WTC11 (cell line): ENCODE data around the gene ARHGEF1. TPM values are rescaled to one million over a fixed set of nuclear protein-coding genes. Genes with fewer than 3 reads are reported as not detected.

ENCODE experiments used
- ATAC-seq: fragments of 200-7000 bp; cut with Tn5 transposase; 2 replicates; pipeline ENCODE4 v1.10.0; 2021; ENCODE audit warnings: mild to moderate bottlenecking, moderate library complexity
- CTCF ChIA-PET: fragments of 300-600 bp; sonication (Branson Sonifier 250); formaldehyde crosslinking; loops from one replicate; lab custom pipeline; 2021; ENCODE audit warnings: antibody characterized with exemption; lab: Charles Lee
- POLR2A ChIA-PET: fragments of 350-600 bp; sonication (Branson Sonifier 250); formaldehyde crosslinking; loops from one replicate; lab custom pipeline; 2021; ENCODE audit warnings: antibody characterized with exemption; lab: Charles Lee
- DNase-seq: peaks from one replicate; pipeline ENCODE4 v3.0.0; 2021; ENCODE audit warnings: low spot score
- H3K27ac Mint-ChIP-seq: 2 replicates; pipeline ENCODE4 v1.8.0; 2021; ENCODE audit warnings: mixed read lengths
- H3K27me3 Mint-ChIP-seq: 2 replicates; pipeline ENCODE4 v1.8.0; 2021; ENCODE audit warnings: low read depth, mild to moderate bottlenecking, moderate library complexity, mixed read lengths
- H3K36me3 Mint-ChIP-seq: 2 replicates; pipeline ENCODE4 v1.8.0; 2021; ENCODE audit warnings: mixed read lengths
- H3K4me1 Mint-ChIP-seq: 2 replicates; pipeline ENCODE4 v1.8.0; 2022; ENCODE audit warnings: mixed read lengths
- H3K4me3 Mint-ChIP-seq: 2 replicates; pipeline ENCODE4 v1.8.0; 2021; ENCODE audit warnings: mild to moderate bottlenecking, moderate library complexity, mixed read lengths
- H3K9me3 Mint-ChIP-seq: 2 replicates; pipeline ENCODE4 v1.8.0; 2021; ENCODE audit warnings: mixed read lengths
- E2F1 ChIP-seq: sonication (generic); formaldehyde crosslinking; IDR thresholded peaks from 2 replicates; pipeline ENCODE4 v1.8.0; 2022; ENCODE audit warnings: mild to moderate bottlenecking, missing genetic modification reagents
- FOXK1 ChIP-seq: sonication (generic); formaldehyde crosslinking; IDR thresholded peaks from 2 replicates; pipeline ENCODE4 v1.8.0; 2022; ENCODE audit warnings: mild to moderate bottlenecking, moderate library complexity, missing genetic modification reagents
- HMGXB4 ChIP-seq: sonication (generic); formaldehyde crosslinking; IDR thresholded peaks from 2 replicates; pipeline ENCODE4 v1.8.1; 2023; ENCODE audit warnings: mild to moderate bottlenecking, moderate library complexity, missing genetic modification reagents
- MXD4 ChIP-seq: fragments of 250-450 bp; sonication (Bioruptor Pico); IDR thresholded peaks from 2 replicates; pipeline ENCODE4 v1.8.0; 2021; ENCODE audit warnings: mild to moderate bottlenecking, moderate library complexity, borderline replicate concordance
- OVOL2 ChIP-seq: fragments of 250-450 bp; sonication (Bioruptor Pico); IDR thresholded peaks from 2 replicates; pipeline ENCODE4 v1.9.0; 2021; ENCODE audit warnings: mild to moderate bottlenecking, borderline replicate concordance
- RELA ChIP-seq: sonication (generic); formaldehyde crosslinking; IDR thresholded peaks from 2 replicates; pipeline ENCODE4 v1.8.1; 2022; ENCODE audit warnings: missing genetic modification reagents, mild to moderate bottlenecking, borderline replicate concordance
- SMAD3 ChIP-seq: sonication (generic); formaldehyde crosslinking; IDR thresholded peaks from 2 replicates; pipeline ENCODE4 v1.8.0; 2022; ENCODE audit warnings: missing genetic modification reagents, mild to moderate bottlenecking, borderline replicate concordance
- SOX15 ChIP-seq: fragments of 250-450 bp; sonication (Bioruptor Pico); IDR thresholded peaks from 2 replicates; pipeline ENCODE4 v1.9.0; 2021; ENCODE audit warnings: mild to moderate bottlenecking
- TCF7 ChIP-seq: sonication (generic); formaldehyde crosslinking; IDR thresholded peaks from 2 replicates; pipeline ENCODE4 v1.8.0; 2022; ENCODE audit warnings: mild to moderate bottlenecking, low read depth, missing genetic modification reagents, moderate library complexity
- TEAD4 ChIP-seq: sonication (generic); formaldehyde crosslinking; IDR thresholded peaks from 2 replicates; pipeline ENCODE4 v1.8.0; 2022; ENCODE audit warnings: mild to moderate bottlenecking, missing genetic modification reagents
- ZBTB21 ChIP-seq: sonication (generic); formaldehyde crosslinking; IDR thresholded peaks from 2 replicates; pipeline ENCODE4 v1.8.1; 2023; ENCODE audit warnings: mild to moderate bottlenecking, missing genetic modification reagents, borderline replicate concordance
- ZBTB43 ChIP-seq: sonication (generic); formaldehyde crosslinking; IDR thresholded peaks from 2 replicates; pipeline ENCODE4 v1.8.1; 2023; ENCODE audit warnings: mild to moderate bottlenecking, missing genetic modification reagents
- ZNF232 ChIP-seq: sonication (generic); formaldehyde crosslinking; IDR thresholded peaks from 2 replicates; pipeline ENCODE4 v1.8.0; 2022; ENCODE audit warnings: mild to moderate bottlenecking, missing genetic modification reagents
- ZNF396 ChIP-seq: fragments of 250-450 bp; sonication (Bioruptor Pico); IDR thresholded peaks from 2 replicates; pipeline ENCODE4 v1.8.0; 2021; ENCODE audit warnings: mild to moderate bottlenecking, moderate library complexity, borderline replicate concordance
- total RNA-seq: library from RNA; stranded (reverse); gene quantifications from 3 replicates; pipeline ENCODE4 v1.2.3, GENCODE V29; 2021
- TF ChIP-seq, protein P1 (sequence below): sonication (generic); formaldehyde crosslinking; IDR thresholded peaks from 2 replicates; pipeline ENCODE4 v1.8.0; 2023; ENCODE audit warnings: missing genetic modification reagents
- TF ChIP-seq, protein P2 (sequence below): sonication (generic); formaldehyde crosslinking; IDR thresholded peaks from 2 replicates; pipeline ENCODE4 v1.8.0; 2022; ENCODE audit warnings: mild to moderate bottlenecking, missing genetic modification reagents
- TF ChIP-seq, protein P3 (sequence below): fragments of 200-600 bp; IDR thresholded peaks from 2 replicates; pipeline ENCODE4 v1.8.0; 2022; ENCODE audit warnings: antibody characterized with exemption
- TF ChIP-seq, protein P4 (sequence below): sonication (generic); formaldehyde crosslinking; IDR thresholded peaks from 2 replicates; pipeline ENCODE4 v1.8.0; 2023; ENCODE audit warnings: missing genetic modification reagents, mild to moderate bottlenecking, borderline replicate concordance
- TF ChIP-seq, protein P5 (sequence below): sonication (generic); formaldehyde crosslinking; IDR thresholded peaks from 2 replicates; pipeline ENCODE4 v1.8.1; 2023; ENCODE audit warnings: mild to moderate bottlenecking, missing genetic modification reagents

The ARHGEF1 gene
- total RNA-seq, 1 experiment from 2014 or later, result 102 TPM

- Mint-ChIP-seq H3K36me3 (no peaks in the 10 kb centered on the region), H3K9me3 (no peaks in the 10 kb centered on the region), H3K4me3 (no peak overlapping the region), H3K27ac (no peak overlapping the region), H3K27me3 (peaks cover 79% of the 10 kb centered on the region), H3K4me1 (peaks cover 24% of the 10 kb centered on the region)
- DNase-seq, result no peak
- TF ChIP-seq ZNF232 (CRISPR knock-in tag), result no peak
- TF ChIP-seq, protein P1, sequence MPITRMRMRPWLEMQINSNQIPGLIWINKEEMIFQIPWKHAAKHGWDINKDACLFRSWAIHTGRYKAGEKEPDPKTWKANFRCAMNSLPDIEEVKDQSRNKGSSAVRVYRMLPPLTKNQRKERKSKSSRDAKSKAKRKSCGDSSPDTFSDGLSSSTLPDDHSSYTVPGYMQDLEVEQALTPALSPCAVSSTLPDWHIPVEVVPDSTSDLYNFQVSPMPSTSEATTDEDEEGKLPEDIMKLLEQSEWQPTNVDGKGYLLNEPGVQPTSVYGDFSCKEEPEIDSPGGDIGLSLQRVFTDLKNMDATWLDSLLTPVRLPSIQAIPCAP (CRISPR knock-in tag), result no peak
- TF ChIP-seq TCF7, result no peak
- no peak for TF ChIP-seq HMGXB4 (CRISPR knock-in tag)
- TF ChIP-seq MXD4 (CRISPR knock-in tag), result no peak
- TF ChIP-seq ZBTB21, result no peak
- TF ChIP-seq ZNF396 (CRISPR knock-in tag), result no peak
- no peak for TF ChIP-seq ZBTB43 (CRISPR knock-in tag)
- TF ChIP-seq, protein P2, sequence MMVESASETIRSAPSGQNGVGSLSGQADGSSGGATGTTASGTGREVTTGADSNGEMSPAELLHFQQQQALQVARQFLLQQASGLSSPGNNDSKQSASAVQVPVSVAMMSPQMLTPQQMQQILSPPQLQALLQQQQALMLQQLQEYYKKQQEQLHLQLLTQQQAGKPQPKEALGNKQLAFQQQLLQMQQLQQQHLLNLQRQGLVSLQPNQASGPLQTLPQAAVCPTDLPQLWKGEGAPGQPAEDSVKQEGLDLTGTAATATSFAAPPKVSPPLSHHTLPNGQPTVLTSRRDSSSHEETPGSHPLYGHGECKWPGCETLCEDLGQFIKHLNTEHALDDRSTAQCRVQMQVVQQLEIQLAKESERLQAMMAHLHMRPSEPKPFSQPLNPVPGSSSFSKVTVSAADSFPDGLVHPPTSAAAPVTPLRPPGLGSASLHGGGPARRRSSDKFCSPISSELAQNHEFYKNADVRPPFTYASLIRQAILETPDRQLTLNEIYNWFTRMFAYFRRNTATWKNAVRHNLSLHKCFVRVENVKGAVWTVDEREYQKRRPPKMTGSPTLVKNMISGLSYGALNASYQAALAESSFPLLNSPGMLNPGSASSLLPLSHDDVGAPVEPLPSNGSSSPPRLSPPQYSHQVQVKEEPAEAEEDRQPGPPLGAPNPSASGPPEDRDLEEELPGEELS (CRISPR knock-in tag), result no peak
- TF ChIP-seq, protein P3, sequence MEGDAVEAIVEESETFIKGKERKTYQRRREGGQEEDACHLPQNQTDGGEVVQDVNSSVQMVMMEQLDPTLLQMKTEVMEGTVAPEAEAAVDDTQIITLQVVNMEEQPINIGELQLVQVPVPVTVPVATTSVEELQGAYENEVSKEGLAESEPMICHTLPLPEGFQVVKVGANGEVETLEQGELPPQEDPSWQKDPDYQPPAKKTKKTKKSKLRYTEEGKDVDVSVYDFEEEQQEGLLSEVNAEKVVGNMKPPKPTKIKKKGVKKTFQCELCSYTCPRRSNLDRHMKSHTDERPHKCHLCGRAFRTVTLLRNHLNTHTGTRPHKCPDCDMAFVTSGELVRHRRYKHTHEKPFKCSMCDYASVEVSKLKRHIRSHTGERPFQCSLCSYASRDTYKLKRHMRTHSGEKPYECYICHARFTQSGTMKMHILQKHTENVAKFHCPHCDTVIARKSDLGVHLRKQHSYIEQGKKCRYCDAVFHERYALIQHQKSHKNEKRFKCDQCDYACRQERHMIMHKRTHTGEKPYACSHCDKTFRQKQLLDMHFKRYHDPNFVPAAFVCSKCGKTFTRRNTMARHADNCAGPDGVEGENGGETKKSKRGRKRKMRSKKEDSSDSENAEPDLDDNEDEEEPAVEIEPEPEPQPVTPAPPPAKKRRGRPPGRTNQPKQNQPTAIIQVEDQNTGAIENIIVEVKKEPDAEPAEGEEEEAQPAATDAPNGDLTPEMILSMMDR, result no peak
- no peak for TF ChIP-seq E2F1
- TF ChIP-seq FOXK1 (CRISPR knock-in tag), result no peak
- ChIA-PET CTCF (interaction anchor here (1.0 to 2.6 kb wide), 6 partner anchors 8 to 143 kb away, joined by 3 to 14 read pairs (median 4); partner anchors contain the start of genes ERFL and RABAC1), POLR2A (no interaction called here)
- ATAC-seq, result no peak
Measured at GRCh38 chr19:41935760-41936415, 52.9 kb downstream of the ARHGEF1 start.

DNA sequence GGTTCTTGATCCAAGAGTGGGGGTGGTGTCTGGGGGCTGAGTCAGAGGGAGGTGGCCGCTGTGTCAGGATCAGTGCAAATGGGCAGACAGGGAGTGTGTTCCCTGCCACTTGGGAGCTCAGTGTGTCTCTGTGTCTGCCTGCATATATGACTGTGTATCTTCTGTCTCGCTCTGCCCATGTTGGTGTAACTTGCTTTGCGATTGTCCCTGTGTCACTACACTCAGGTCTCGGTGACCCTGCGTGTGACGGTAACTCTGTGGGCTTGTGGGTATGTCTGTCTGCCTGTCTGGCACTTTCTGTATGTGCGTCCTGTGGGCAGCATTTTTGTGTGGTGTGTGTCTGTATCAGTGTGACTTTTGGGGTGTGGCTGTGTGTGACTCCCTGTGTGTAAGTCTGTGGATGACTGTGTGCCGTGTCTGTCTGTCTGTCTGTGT lies 53.4 kb downstream of the ARHGEF1 start:
- ATAC-seq (no peak), DNase-seq (no peak)
- Mint-ChIP-seq H3K4me1 (peaks cover 18% of the 10 kb centered on the region), H3K9me3 (no peaks in the 10 kb centered on the region), H3K27ac (no peak overlapping the region), H3K4me3 (no peak overlapping the region), H3K36me3 (no peaks in the 10 kb centered on the region), H3K27me3 (peaks cover 79% of the 10 kb centered on the region)
- POLR2A ChIA-PET, result no interaction called here
- CTCF ChIA-PET, result interaction anchor here (0.6 to 2.6 kb wide), 9 partner anchors 9 to 143 kb away, joined by 3 to 14 read pairs (median 7); partner anchors contain the start of genes CD79A, ERFL and RABAC1
- TF ChIP-seq, protein P4, sequence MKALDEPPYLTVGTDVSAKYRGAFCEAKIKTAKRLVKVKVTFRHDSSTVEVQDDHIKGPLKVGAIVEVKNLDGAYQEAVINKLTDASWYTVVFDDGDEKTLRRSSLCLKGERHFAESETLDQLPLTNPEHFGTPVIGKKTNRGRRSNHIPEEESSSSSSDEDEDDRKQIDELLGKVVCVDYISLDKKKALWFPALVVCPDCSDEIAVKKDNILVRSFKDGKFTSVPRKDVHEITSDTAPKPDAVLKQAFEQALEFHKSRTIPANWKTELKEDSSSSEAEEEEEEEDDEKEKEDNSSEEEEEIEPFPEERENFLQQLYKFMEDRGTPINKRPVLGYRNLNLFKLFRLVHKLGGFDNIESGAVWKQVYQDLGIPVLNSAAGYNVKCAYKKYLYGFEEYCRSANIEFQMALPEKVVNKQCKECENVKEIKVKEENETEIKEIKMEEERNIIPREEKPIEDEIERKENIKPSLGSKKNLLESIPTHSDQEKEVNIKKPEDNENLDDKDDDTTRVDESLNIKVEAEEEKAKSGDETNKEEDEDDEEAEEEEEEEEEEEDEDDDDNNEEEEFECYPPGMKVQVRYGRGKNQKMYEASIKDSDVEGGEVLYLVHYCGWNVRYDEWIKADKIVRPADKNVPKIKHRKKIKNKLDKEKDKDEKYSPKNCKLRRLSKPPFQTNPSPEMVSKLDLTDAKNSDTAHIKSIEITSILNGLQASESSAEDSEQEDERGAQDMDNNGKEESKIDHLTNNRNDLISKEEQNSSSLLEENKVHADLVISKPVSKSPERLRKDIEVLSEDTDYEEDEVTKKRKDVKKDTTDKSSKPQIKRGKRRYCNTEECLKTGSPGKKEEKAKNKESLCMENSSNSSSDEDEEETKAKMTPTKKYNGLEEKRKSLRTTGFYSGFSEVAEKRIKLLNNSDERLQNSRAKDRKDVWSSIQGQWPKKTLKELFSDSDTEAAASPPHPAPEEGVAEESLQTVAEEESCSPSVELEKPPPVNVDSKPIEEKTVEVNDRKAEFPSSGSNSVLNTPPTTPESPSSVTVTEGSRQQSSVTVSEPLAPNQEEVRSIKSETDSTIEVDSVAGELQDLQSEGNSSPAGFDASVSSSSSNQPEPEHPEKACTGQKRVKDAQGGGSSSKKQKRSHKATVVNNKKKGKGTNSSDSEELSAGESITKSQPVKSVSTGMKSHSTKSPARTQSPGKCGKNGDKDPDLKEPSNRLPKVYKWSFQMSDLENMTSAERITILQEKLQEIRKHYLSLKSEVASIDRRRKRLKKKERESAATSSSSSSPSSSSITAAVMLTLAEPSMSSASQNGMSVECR (CRISPR knock-in tag), result no peak
- TF ChIP-seq SMAD3 (no peak), RELA (no peak), TEAD4 (CRISPR knock-in tag) (no peak), TCF7 (no peak), OVOL2 (no peak), SOX15 (CRISPR knock-in tag) (no peak)
- TF ChIP-seq, protein P5, sequence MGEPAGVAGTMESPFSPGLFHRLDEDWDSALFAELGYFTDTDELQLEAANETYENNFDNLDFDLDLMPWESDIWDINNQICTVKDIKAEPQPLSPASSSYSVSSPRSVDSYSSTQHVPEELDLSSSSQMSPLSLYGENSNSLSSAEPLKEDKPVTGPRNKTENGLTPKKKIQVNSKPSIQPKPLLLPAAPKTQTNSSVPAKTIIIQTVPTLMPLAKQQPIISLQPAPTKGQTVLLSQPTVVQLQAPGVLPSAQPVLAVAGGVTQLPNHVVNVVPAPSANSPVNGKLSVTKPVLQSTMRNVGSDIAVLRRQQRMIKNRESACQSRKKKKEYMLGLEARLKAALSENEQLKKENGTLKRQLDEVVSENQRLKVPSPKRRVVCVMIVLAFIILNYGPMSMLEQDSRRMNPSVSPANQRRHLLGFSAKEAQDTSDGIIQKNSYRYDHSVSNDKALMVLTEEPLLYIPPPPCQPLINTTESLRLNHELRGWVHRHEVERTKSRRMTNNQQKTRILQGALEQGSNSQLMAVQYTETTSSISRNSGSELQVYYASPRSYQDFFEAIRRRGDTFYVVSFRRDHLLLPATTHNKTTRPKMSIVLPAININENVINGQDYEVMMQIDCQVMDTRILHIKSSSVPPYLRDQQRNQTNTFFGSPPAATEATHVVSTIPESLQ (CRISPR knock-in tag), result no peak
